ENCODE data around the gene PDIA3. TPM values are rescaled to one million over a fixed set of nuclear protein-coding genes. Genes with fewer than 3 reads are reported as not detected.

The PDIA3 gene
- total and polyA plus RNA-seq, 2 of the 13 experiments (the other 11 are each of a cell fraction or from before 2014, with no cell fraction given) = 238 to 433 TPM

DNA sequence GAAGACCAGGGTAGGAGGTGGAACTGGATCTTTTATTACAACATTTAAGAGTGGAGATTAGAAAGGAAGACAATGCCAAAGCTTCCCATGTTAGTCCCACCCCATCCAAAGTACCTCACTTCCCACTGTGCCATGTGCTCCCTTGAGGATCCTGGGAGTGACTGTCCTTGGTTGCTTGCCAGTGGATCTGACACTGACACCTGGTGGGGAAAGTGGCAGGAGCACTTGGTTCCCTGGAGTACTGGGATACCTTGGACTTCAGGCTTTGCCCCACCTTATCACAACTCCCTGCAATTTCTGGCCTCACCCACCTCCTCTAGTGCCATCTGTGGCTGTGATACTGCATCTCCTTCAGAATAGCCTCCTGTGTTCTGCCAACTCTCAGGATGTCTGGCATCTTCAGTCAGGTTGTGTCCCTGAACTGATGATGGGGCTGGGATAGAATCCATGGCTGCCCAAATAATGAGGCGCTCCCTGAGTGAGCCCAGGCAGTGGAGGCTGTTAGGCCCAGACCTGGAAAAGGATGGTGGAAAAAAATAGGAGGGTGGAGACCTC lies 29.2 kb downstream of the PDIA3 start (continued):
- TF ChIP-seq, protein P1, sequence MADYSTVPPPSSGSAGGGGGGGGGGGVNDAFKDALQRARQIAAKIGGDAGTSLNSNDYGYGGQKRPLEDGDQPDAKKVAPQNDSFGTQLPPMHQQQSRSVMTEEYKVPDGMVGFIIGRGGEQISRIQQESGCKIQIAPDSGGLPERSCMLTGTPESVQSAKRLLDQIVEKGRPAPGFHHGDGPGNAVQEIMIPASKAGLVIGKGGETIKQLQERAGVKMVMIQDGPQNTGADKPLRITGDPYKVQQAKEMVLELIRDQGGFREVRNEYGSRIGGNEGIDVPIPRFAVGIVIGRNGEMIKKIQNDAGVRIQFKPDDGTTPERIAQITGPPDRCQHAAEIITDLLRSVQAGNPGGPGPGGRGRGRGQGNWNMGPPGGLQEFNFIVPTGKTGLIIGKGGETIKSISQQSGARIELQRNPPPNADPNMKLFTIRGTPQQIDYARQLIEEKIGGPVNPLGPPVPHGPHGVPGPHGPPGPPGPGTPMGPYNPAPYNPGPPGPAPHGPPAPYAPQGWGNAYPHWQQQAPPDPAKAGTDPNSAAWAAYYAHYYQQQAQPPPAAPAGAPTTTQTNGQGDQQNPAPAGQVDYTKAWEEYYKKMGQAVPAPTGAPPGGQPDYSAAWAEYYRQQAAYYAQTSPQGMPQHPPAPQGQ (CRISPR knock-in tag; IDR thresholded peaks at IDR 0.05; ENCODE audit: borderline replicate concordance) = no peak
- peak; percentile 78 for TF ChIP-seq ZNF143 (CRISPR knock-in tag; IDR thresholded peaks at IDR 0.05)
- peak; percentile 68; the same call in 1 of the 3 replicates for TF ChIP-seq MXI1 (IDR thresholded peaks at IDR 0.05; ENCODE audit: borderline replicate concordance, low read depth, low read length)
- TF ChIP-seq, protein P2, sequence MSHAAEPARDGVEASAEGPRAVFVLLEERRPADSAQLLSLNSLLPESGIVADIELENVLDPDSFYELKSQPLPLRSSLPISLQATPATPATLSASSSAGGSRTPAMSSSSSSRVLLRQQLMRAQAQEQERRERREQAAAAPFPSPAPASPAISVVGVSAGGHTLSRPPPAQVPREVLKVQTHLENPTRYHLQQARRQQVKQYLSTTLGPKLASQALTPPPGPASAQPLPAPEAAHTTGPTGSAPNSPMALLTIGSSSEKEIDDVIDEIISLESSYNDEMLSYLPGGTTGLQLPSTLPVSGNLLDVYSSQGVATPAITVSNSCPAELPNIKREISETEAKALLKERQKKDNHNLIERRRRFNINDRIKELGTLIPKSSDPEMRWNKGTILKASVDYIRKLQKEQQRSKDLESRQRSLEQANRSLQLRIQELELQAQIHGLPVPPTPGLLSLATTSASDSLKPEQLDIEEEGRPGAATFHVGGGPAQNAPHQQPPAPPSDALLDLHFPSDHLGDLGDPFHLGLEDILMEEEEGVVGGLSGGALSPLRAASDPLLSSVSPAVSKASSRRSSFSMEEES (CRISPR knock-in tag; IDR thresholded peaks at IDR 0.05) = 0 out of 2 replicates have a peak, but pooled peaks have one; percentile 29
- TF ChIP-seq MTF2 (CRISPR knock-in tag; IDR thresholded peaks at IDR 0.05; ENCODE audit: borderline replicate concordance) = no peak
- TF ChIP-seq ATF1 (CRISPR knock-in tag; IDR thresholded peaks at IDR 0.05) = no peak
- no peak for TF ChIP-seq ZIK1 (CRISPR knock-in tag; IDR thresholded peaks at IDR 0.05; ENCODE audit: borderline replicate concordance, low read depth)
- TF ChIP-seq, protein P3, sequence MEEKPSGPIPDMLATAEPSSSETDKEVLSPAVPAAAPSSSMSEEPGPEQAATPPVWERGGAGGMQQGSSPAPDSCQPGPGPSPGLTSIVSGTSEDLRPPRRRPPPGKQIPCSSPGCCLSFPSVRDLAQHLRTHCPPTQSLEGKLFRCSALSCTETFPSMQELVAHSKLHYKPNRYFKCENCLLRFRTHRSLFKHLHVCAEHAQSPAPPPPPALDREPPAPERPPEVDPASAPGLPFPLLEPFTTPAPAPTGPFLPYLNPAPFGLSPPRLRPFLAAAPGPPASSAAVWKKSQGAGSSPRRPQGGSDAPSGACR (CRISPR knock-in tag; IDR thresholded peaks at IDR 0.05) = peak; percentile 4; the same call in 1 of the 2 replicates
- TF ChIP-seq CAMTA2 (CRISPR knock-in tag; IDR thresholded peaks at IDR 0.05; ENCODE audit: borderline replicate concordance) = no peak; the same call in 1 of the 2 replicates
- peak; percentile 69 for TF ChIP-seq HNF4A (CRISPR knock-in tag; IDR thresholded peaks at IDR 0.05)
- TF ChIP-seq, protein P4, sequence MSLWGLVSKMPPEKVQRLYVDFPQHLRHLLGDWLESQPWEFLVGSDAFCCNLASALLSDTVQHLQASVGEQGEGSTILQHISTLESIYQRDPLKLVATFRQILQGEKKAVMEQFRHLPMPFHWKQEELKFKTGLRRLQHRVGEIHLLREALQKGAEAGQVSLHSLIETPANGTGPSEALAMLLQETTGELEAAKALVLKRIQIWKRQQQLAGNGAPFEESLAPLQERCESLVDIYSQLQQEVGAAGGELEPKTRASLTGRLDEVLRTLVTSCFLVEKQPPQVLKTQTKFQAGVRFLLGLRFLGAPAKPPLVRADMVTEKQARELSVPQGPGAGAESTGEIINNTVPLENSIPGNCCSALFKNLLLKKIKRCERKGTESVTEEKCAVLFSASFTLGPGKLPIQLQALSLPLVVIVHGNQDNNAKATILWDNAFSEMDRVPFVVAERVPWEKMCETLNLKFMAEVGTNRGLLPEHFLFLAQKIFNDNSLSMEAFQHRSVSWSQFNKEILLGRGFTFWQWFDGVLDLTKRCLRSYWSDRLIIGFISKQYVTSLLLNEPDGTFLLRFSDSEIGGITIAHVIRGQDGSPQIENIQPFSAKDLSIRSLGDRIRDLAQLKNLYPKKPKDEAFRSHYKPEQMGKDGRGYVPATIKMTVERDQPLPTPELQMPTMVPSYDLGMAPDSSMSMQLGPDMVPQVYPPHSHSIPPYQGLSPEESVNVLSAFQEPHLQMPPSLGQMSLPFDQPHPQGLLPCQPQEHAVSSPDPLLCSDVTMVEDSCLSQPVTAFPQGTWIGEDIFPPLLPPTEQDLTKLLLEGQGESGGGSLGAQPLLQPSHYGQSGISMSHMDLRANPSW (CRISPR knock-in tag; IDR thresholded peaks at IDR 0.05; ENCODE audit: borderline replicate concordance) = no peak
- TF ChIP-seq, protein P5, sequence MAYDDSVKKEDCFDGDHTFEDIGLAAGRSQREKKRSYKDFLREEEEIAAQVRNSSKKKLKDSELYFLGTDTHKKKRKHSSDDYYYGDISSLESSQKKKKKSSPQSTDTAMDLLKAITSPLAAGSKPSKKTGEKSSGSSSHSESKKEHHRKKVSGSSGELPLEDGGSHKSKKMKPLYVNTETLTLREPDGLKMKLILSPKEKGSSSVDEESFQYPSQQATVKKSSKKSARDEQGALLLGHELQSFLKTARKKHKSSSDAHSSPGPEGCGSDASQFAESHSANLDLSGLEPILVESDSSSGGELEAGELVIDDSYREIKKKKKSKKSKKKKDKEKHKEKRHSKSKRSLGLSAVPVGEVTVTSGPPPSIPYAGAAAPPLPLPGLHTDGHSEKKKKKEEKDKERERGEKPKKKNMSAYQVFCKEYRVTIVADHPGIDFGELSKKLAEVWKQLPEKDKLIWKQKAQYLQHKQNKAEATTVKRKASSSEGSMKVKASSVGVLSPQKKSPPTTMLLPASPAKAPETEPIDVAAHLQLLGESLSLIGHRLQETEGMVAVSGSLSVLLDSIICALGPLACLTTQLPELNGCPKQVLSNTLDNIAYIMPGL (CRISPR knock-in tag; IDR thresholded peaks at IDR 0.05; ENCODE audit: borderline replicate concordance in 1 of 2, low read depth in 1 of 2) = peak in 1 of 2 experiments; percentile 86; a peak in 2 of 4 replicates
- TF ChIP-seq ZSCAN21 (CRISPR knock-in tag; IDR thresholded peaks at IDR 0.05; ENCODE audit: borderline replicate concordance) = peak; percentile 60; the same call in 1 of the 2 replicates
- TF ChIP-seq, protein P6, sequence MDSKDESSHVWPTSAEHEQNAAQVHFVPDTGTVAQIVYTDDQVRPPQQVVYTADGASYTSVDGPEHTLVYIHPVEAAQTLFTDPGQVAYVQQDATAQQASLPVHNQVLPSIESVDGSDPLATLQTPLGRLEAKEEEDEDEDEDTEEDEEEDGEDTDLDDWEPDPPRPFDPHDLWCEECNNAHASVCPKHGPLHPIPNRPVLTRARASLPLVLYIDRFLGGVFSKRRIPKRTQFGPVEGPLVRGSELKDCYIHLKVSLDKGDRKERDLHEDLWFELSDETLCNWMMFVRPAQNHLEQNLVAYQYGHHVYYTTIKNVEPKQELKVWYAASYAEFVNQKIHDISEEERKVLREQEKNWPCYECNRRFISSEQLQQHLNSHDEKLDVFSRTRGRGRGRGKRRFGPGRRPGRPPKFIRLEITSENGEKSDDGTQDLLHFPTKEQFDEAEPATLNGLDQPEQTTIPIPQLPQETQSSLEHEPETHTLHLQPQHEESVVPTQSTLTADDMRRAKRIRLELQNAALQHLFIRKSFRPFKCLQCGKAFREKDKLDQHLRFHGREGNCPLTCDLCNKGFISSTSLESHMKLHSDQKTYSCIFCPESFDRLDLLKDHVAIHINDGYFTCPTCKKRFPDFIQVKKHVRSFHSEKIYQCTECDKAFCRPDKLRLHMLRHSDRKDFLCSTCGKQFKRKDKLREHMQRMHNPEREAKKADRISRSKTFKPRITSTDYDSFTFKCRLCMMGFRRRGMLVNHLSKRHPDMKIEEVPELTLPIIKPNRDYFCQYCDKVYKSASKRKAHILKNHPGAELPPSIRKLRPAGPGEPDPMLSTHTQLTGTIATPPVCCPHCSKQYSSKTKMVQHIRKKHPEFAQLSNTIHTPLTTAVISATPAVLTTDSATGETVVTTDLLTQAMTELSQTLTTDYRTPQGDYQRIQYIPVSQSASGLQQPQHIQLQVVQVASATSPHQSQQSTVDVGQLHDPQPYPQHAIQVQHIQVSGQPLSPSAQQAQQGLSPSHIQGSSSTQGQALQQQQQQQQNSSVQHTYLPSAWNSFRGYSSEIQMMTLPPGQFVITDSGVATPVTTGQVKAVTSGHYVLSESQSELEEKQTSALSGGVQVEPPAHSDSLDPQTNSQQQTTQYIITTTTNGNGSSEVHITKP (CRISPR knock-in tag; IDR thresholded peaks at IDR 0.05; ENCODE audit: low read depth) = peak; percentile 47; the same call in 1 of the 2 replicates
- TF ChIP-seq TGIF2 (CRISPR knock-in tag; IDR thresholded peaks at IDR 0.05) = 0 out of 2 replicates have a peak, but pooled peaks have one; percentile 31

All from HepG2 (cell line).